ENCODE measurements around the gene TNFRSF18. TPM values are rescaled to one million over a fixed set of nuclear protein-coding genes. Genes with fewer than 3 reads are reported as not detected.
A peak's percentile ranks its signal among the peaks of the same experiment; 100 is the strongest.

TNFRSF18 gene
- polyA plus RNA-seq, 4 donors: 0.26 to 0.72 (median 0.51) TPM

DNA sequence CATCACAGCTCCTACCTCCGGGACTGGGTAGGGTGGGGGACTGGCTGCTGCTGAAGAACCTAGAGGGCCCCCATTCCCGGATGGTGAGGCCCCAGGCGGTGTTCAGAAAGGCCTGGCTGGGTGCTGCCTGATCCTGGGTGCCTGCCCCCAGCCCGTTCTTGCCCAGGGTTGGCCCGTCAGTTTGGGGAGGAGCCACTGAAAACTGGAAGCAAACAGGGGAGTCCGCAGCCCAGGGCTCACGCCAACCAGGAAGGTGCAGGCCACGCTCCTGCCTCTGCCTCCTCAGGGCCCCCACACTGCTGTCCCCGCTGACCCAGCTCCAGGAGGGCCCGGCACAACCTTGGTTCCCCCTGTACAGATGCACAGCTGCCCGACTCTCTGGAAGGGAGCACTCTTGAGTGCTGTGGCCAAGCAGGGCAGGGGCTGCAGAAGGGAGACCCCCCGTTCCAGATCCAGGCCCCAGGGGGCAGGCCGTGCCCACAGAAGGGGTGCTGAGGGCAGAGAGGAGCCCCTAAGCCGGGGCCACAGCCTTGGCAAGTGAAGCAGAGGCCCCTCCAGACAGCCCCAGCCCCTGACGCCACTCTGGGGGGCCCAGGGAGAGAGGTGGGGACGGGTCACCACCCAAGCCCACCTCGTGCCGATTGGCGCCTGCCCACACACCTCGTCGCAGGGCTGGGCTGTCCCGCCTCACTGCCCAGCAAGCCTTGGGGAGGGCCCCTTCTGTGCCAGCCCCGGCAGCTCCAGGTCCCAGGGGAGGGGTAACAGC is 34.6 kb upstream of the TNFRSF18 start:
- DNase-seq (ENCODE audit: low read depth in 4 of 4, low spot score in 3 of 4): no peak

DNA sequence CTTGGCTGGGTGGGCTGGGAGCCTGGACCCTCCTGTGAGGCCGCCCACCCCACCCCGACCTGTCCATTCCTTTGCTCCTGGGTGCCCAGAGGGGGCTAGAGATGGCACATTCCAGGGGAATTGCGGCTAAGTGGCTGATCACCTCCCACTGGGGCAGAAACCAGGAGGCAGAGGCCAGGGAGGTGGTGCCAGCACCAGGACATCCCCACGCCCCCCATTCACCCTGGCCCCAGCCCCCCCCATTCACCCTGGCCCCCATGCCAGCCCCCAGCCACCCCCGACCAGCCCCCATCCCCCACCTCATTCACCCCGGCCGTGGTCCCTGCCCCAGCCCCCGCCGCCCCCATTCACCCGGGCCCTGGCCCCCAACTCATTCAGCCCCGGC is 33.9 kb upstream of the TNFRSF18 start:
- DNase-seq (ENCODE audit: low read depth in 4 of 4, low spot score in 3 of 4): no peak

DNA sequence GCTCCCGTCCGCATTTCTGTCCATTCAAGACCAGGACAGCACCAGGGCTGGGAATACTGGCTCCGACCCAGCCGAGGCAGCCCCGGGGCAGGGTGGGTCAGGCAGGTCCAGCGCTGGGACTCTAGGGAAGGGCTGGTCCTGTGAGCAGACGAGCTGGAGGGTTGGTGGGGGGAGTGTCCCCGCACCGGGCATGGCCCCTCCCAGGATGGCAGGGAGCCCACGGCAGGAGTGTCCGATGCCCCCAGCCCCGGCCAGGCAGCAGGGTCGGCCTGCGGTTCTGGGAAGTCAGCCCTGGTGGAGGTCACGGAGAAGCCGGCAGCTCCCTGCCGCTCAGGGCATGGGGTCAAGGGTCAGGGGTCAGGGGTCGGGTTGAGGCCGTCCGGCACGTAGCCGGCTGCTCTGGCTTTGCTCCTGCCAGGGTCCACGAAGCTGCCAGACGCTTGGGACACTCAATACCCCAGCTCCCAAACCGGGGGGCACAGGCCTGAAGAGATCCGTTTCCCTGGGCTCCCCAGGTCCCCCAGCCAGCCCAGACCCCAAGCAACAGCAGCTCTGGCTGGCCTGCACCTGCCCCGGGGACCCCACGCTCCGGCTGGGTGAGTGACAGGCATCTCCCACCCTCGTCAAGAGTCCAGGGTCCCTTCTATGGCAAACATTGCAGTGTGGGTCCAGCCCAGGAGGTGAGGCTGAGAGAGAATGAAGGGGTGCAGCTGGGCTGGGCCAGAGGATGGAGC is 33.4 kb upstream of the TNFRSF18 start:
- no peak for DNase-seq (ENCODE audit: low read depth in 4 of 4, low spot score in 3 of 4)

DNA sequence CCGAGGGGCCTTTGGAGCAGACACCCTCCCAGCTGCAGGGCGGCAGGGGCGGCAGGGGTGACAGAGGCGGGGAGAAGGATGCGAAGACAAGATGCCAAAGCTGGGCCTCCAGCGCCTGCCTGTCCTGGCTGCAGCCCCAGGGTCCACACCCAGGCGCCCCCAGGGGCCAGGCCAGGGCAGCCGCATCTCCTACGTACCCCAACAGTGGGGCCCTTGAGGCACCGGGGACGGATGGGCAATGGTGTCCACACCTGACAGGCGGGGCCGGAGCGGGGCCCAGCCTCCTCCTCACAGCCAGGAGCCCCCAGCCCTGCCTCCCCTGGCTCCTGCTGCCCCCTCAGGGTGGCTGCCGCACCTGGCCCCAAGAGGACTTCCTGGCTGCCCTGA is 32.8 kb upstream of the TNFRSF18 start:
- no peak for DNase-seq (ENCODE audit: low read depth in 4 of 4, low spot score in 3 of 4)

DNA sequence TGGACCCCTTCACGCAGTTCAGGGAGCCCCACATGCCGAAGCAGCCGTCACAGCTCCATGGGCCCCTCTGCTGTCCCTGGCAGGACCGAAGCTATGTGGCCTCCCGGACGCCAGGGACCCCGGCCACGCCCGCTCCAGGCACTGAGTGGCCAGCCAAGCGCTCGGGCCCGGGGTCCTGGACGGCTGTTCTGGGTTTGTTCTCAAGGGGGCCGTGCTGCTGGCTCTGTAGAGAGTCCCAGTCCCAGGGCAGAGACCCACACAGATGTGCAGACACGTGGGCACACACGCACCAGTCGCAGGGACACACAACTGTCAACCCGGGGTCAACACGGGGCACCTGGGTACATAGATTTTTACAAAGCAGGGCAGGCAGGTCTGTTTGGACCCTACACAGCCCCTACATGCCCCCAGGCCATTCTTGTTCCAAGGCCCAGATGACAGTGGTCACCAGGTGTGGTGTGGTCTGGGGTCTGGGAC is 32.3 kb upstream of the TNFRSF18 start:
- DNase-seq (ENCODE audit: low read depth in 4 of 4, low spot score in 3 of 4): no peak

DNA sequence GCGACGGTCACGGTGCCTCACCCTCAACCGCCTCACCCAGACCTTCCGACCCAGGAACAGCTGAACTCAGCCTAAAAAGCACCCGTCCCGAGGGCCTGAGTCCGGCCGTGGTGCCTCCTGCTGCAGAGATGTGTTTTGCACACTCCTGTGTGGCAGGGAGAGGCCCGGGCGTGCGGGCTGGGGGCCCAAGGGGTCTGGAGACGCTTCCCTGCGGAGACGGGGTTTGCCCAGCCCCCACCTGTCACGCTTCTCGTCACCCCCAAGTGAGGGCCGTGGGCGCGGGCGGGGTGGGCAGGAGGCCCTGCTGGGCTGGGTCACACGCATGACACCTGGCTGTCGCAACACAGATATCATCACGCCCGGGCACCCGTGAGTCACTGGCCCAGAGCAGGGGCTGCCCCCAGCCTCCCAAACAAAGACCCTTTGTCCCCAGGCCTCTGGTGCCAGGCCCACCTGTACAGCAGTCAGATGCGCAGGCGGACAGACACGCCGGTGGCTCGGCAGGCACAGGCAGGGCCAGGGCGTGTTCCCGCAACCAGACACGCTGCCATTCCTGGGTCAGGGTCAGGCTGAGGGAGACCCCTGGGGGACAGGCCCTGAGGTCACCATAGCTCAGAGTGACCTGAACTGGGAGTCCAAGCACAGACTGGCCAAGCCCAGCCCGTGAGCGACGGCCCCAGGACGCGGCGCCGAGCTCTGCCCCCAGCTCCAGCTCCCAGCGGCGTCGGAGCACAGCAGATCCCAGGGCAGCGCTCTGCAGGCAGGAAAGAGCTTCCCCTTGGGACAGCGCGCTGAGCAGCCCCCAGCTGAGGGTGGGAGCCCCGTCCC is 31.7 kb upstream of the TNFRSF18 start:
- DNase-seq (ENCODE audit: low read depth in 4 of 4, low spot score in 3 of 4): no peak

DNA sequence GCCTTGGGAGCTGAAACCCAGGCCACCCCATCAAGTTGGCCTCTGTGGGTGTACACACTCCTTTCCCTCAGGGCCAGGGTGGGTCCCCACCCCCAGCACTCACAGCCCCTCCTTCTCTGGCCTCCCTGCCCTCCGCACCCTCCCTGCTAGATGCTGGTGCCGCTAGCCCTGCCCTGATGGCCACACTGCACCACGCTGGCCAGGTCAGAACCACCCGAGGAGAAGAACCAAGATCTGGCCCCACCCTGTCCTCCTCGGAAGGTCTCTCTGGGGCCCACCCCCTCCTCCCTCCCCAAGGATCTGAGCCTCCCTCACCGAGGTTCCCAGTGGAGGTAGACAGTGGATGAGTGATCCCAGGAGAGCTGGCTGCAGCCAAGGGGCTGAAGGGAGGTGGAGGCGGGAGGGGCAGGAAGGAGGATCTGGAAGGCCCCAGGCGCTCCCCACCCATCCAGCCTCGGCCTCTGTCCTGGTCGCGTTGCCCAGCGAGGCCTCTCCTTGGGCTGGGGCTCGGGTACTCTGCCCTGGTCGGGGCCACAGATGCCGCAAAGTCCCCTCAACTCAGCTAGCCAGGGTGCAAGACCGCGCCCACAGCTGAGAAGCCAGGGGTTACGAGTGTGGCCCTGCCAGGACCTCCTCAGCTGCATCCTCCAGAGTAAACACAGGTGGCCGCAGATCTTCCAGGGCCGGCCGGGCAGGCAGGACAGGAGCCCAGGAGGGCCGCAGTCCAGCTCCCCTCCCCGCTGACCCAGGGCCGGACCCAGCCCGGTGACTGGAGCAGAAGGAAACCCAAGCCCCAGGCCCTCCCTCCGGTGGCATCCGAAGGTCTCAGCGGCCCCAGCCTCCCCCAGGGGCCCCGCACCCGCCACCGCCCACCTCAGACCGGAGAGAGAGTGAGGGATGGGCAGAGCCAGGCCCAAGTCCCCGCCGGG is 30.8 kb upstream of the TNFRSF18 start:
- DNase-seq (ENCODE audit: low read depth in 4 of 4, low spot score in 3 of 4): no peak

DNA sequence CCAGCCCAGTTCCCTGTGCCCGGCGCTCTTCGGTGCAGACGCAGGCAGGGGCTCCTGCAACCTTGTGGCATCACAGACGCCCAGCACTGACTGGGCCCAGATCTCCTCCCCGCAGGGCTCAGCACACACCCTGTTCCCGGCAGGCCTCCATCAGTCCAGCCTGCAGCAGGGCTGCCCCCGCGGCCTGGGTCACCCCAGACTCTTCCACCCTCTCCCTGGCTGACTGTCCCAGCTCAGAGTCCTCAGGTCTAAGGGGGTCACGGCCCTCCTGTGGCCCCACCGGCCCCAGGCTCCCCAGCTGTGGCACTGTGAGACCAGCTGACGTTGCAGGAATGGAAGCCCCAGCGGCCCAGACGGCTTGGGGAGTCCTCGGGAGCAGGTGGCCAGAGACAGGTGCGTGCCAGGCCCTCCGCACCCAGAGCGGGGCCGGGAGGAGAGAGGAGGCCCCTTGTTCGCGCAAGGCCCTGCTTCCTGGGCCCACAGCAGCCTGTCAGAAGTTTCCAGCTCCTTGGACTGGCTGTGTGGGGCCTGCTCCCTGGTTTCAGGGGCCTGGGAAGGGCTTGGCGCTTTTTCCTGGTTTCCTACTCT is 29.9 kb upstream of the TNFRSF18 start:
- no peak for DNase-seq (ENCODE audit: low read depth in 4 of 4, low spot score in 3 of 4)

DNA sequence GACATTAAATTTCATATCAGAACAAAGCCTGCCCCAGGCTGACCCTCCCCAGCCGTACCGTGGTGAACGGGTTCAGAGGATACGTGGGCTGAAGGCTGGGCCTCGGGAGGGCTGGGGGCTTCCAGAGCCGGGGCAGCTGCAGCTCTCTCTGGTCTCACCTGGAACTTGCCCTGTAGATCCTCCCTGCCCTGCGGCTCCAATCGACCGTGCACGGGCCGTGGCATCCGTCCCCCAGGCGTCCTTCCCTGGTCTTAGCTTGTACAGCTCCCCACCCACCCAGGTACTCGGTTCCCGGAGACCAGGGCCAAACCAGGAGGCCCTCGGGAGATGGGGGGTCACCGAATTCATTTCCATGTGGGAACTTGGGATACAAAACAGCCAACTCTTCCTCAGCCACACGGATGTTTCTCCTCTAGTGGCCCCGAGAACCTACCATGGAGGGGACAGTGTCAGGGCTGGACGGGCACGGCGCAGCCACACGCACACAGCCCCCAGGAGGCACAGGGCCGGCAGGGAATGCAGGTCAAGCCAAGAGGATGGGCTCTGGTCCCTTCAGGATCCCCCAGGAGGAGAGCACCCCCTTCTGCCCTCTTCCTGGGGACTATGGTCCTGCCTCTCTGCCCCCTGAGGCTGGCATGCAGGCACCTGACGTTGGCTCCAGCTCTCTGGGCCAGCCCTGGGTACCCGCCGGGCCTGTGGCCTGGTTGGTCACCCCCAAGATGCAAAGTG is 28.8 kb upstream of the TNFRSF18 start:
- DNase-seq (ENCODE audit: low read depth in 4 of 4, low spot score in 3 of 4): no peak

DNA sequence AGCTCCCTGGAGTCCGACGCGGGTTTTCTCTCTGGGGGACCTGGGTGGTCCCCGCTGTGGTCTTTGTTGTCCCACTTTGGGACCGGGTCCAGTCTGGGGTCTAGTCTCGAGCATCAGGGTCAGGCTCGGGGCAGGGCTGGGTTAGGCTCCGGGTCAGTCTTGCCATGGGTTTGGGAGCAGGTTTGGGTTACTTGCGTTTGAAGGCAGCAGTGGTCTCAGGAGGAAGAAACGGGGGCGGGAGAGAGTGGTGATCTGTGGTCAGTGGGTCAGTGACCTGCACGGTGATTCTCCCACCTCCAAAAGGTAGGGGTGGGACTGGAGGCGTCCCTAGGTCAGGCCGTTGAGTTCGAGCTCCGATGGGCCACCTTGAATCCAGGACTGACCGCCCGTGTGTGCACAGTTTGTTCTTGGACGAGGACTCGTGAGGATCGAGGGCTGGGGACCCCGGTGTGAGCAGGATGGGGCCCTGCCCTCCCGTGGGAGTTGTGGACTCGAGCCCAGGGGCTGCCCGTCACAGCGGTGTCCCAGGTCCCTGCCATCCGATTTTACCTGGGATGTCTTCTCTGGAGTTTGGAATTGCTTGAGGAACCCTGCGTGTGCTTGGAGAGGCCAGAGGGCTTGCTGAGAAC is 27.9 kb upstream of the TNFRSF18 start:
- DNase-seq (ENCODE audit: low read depth in 4 of 4, low spot score in 3 of 4): no peak

DNA sequence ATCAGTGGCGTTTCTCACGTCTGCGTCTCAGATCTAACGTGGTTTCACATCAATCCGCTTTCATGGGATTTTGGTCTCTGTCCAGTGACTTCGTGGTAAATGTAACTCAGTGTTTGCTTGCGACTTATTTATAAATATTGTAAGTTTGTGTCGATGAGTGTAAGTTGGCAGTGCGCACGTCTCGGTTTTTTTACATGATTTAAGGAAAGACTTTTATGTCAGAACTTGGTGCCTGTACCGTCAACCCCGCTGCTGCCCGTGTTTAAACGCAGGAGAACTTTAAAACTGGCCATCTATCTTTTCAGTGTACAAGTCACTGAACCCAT is 27.1 kb upstream of the TNFRSF18 start:
- DNase-seq (ENCODE audit: low read depth in 4 of 4, low spot score in 3 of 4): no peak

DNA sequence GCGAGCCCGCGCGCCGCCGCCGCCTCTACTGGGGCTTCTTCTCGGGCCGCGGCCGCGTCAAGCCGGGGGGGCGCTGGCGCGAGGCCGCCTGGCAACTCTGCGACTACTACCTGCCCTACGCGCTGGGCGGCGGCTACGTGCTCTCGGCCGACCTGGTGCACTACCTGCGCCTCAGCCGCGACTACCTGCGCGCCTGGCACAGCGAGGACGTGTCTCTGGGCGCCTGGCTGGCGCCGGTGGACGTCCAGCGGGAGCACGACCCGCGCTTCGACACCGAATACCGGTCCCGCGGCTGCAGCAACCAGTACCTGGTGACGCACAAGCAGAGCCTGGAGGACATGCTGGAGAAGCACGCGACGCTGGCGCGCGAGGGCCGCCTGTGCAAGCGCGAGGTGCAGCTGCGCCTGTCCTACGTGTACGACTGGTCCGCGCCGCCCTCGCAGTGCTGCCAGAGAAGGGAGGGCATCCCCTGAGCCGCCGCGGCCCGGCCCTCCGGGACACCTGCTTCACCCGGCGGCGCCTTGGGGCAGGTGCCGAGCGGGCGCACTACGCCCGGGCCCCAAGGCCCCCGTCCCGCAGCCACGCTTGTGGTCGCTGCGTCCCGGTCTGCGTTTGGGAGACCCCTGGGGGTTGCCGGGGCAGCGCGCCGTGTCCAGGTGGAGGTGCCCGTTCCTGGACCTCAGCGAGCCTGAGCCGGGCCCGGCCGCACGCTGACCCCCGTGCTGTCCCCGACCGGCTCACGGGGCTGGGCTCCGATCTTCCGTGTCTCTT is 26.6 kb upstream of the TNFRSF18 start:
- no peak for DNase-seq (ENCODE audit: low read depth in 4 of 4, low spot score in 3 of 4)

DNA sequence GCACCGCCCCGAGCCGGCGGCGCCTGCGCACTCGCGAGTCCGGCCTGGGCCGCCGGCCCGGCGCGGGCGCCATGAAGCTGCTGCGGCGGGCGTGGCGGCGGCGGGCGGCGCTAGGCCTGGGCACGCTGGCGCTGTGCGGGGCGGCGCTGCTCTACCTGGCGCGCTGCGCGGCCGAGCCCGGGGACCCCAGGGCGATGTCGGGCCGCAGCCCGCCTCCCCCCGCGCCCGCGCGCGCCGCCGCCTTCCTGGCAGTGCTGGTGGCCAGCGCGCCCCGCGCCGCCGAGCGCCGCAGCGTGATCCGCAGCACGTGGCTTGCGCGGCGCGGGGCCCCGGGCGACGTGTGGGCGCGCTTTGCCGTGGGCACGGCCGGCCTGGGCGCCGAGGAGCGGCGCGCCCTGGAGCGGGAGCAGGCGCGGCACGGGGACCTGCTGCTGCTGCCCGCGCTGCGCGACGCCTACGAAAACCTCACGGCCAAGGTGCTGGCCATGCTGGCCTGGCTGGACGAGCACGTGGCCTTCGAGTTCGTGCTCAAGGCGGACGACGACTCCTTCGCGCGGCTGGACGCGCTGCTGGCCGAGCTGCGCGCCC is 25.9 kb upstream of the TNFRSF18 start, which contains the start of gene B3GALT6:
Gene B3GALT6, plus strand, starts transcription at position 30 of the 588 bp plus-strand sequence. Its CDS starts 42 bp downstream, at position 72.
- no peak for DNase-seq (ENCODE audit: low read depth in 4 of 4, low spot score in 3 of 4)

DNA sequence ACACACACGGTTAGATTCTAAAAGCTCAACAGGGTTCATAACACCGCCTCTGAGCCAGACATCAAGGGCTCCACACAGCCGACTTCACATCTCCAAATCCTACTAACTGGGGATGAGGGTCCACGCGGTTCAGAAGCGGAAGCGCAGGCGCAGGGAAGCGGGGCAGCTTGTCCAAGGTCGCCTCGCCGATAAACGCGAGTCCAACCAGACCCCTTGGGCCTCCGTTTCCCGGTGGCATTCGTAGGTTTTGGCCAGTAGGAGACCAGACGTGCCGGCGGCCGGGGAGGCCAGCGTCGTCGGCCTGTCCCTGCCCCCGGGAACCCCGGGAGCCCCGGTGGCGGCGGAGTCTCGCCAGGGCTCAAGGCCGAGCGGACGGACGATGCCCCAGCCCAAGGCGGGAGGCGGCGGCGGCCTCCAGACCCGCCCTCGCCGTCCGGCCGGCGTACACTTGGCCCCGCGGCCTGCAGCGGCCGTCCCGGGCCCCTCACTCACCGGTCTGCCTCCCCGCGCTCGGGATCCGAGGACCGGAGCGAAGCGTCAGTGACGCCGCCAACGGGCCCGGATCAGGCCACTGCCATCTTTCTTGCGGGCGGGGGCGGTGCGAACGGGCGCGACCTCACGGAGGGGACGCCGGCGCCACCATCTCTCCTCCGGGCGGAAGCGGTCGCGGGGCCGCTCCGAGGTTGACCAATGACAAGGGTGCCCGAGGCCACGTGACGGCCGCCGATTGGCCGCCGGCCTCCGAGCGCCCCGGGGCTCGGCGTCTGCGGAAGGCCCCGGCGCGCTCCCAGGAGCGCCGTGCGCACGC is 25.2 kb upstream of the TNFRSF18 start, which contains the start of gene SDF4:
Gene SDF4, minus strand, starts transcription at position 602 of the 808 bp plus-strand sequence. CDS start 3,229 bp downstream, outside the sequence.
- DNase-seq (ENCODE audit: low read depth in 4 of 4, low spot score in 3 of 4): peak; percentile 86 to 93 (median 92)

DNA sequence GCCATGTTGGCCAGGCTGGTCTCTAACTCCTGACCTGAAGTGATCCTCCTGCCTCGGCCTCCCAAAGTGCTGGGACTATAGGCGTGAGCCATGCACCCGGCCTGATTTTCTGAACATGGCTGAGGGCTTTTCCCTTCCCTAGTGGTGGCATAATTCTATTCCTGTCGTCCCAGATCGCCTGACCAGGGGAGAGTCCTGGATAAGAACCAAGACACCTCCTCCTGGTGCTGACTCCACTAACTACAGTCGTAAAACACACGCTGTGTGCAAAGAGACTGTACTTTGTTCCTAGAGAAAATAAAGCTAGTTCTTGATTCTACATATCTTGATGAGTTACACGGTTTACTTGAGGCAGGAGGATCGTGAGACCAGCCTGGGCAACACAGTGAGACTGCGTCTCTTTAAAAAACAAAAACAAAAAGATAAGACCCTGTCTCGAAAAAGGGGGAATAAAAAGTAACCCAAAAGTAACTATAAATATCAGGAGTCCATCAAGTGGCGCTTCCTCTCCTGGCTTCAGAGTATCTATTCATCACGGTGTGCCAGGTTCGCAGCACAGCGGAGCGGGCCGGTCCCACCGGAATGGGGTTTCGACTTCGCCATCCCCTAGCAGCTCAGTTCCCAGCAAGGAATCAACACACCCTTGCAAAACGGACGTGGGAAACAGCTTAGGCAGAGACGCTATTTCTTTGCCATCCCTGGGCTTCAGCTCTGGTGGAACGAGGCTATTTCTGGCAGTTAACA is 24.4 kb upstream of the TNFRSF18 start:
- no peak for DNase-seq (ENCODE audit: low read depth in 4 of 4, low spot score in 3 of 4)

DNA sequence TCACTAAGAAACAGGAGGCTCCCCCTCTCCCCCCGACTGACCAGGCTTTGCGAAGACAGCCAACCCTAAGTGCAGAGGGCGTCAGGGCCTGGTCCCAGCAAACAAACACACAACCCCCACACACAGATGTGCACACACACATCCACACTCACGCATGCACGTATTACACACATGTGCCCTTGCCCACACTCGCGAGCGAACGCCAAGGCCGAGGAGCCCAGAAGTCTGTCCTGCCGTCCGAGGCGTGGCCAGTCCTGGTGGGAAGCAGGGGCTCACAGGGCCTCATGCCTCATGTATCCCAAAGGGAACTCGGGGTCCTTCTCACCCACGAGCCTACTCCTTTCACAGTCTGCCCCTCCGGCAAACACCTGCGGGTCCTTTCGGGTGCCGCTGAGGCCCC is 23.4 kb upstream of the TNFRSF18 start:
- no peak for DNase-seq (ENCODE audit: low read depth in 4 of 4, low spot score in 3 of 4)

All from left renal pelvis (tissue), 4 donors.